Stimulated activated naive B cell treated with anti-CD40 and anti-IgM and Interleukin-4, amounts not matched to agents 10 μg/mL and 1 μg/mL and 100 μg/mL, for 72 hours (primary cell): ENCODE data around the gene EPHA7.
A peak's percentile ranks its signal among the peaks of the same experiment; 100 is the strongest.

Experiments
- ATAC-seq, 2 donors: fragments of 150-1000 bp; cut with Tn5 transposase; replicated peaks; 2 replicates each; pipeline ENCODE4 v1.10.0; 2021; ENCODE audit warnings: moderate library complexity in 1 of 2
- DNase-seq: peaks from one replicate; pipeline ENCODE4 v3.0.0; 2021
- H3K27ac Mint-ChIP-seq: one replicate; pipeline ENCODE4 v1.8.0; 2022; ENCODE audit warnings: mild to moderate bottlenecking, mixed read lengths
- H3K27me3 Mint-ChIP-seq, 2 donors: one replicate each; pipeline ENCODE4 v1.8.0; 2022; ENCODE audit warnings: mixed read lengths in 2 of 2
- H3K36me3 Mint-ChIP-seq, 2 donors: one replicate each; pipeline ENCODE4 v1.8.0; 2022; ENCODE audit warnings: mixed read lengths in 2 of 2, mild to moderate bottlenecking in 1 of 2
- H3K4me1 Mint-ChIP-seq, 2 donors: one replicate each; pipeline ENCODE4 v1.8.0; 2022; ENCODE audit warnings: mixed read lengths in 2 of 2, mild to moderate bottlenecking in 1 of 2
- H3K4me3 Mint-ChIP-seq, 2 donors: one replicate each; pipeline ENCODE4 v1.8.0; 2022; ENCODE audit warnings: mild to moderate bottlenecking in 2 of 2, mixed read lengths in 2 of 2, moderate library complexity in 1 of 2
- H3K9me3 Mint-ChIP-seq, 2 donors: one replicate each; pipeline ENCODE4 v1.8.0; 2022; ENCODE audit warnings: mixed read lengths in 2 of 2, mild to moderate bottlenecking in 1 of 2

The EPHA7 gene

DNA sequence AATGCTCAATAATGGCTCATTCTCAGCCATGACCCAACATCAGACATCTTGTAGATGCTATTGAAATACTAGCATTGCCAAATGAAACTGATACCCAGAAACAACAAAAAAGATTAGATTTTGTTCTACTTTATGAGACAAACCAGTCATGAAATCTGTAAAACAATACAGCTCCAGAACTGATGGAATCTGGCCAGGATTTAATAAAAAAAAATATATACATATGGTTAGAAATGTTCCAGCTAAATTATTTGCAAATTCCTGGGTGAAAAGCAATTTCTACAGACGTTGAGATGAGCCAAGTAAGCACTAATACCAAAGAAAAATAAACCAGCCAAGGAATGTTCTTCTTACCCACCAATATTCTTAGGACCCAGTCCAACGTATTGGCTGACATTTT is 201.3 kb downstream of the EPHA7 start:
- peaks cover 0 to 7% of the 10 kb centered on the region in 2 donors for H3K9me3 Mint-ChIP-seq

GRCh38 chr6:93213028-93213427 is 206.3 kb downstream of the EPHA7 start:
- Mint-ChIP-seq H3K36me3 (no peaks in the 10 kb centered on the region), H3K4me3 (no peak overlapping the region), H3K9me3 (peaks cover 0 to 7% of the 10 kb centered on the region in 2 donors), H3K27me3 (no peaks in the 10 kb centered on the region), H3K4me1 (no peaks in the 10 kb centered on the region), H3K27ac (no peak overlapping the region)
- ATAC-seq (peak in 1 of 2 donors; percentile 12), DNase-seq (no peak)

More for the DNA sequence above, 201.3 kb downstream of the EPHA7 start:
- H3K27me3 Mint-ChIP-seq: no peaks in the 10 kb centered on the region
- H3K27ac Mint-ChIP-seq: no peak overlapping the region
- no peaks in the 10 kb centered on the region for H3K36me3 Mint-ChIP-seq
- DNase-seq: no peak
- H3K4me3 Mint-ChIP-seq: no peak overlapping the region
- no peak for ATAC-seq
- no peaks in the 10 kb centered on the region for H3K4me1 Mint-ChIP-seq

- Mint-ChIP-seq H3K9me3 (peaks cover 0 to 7% of the 10 kb centered on the region in 2 donors), H3K27ac (no peak overlapping the region), H3K27me3 (no peaks in the 10 kb centered on the region), H3K4me1 (no peaks in the 10 kb centered on the region), H3K4me3 (no peak overlapping the region), H3K36me3 (no peaks in the 10 kb centered on the region)
- ATAC-seq (no peak), DNase-seq (no peak)
These were observed 208.5 kb downstream of the EPHA7 start for GRCh38 chr6:93210908-93211307.

GRCh38 chr6:93209358-93209757 is 210.0 kb downstream of the EPHA7 start:
- Mint-ChIP-seq H3K27ac (no peak overlapping the region), H3K27me3 (no peaks in the 10 kb centered on the region), H3K9me3 (peaks cover 0 to 1% of the 10 kb centered on the region in 2 donors), H3K36me3 (no peaks in the 10 kb centered on the region), H3K4me1 (no peaks in the 10 kb centered on the region), H3K4me3 (no peak overlapping the region)
- ATAC-seq (no peak), DNase-seq (no peak)

DNA sequence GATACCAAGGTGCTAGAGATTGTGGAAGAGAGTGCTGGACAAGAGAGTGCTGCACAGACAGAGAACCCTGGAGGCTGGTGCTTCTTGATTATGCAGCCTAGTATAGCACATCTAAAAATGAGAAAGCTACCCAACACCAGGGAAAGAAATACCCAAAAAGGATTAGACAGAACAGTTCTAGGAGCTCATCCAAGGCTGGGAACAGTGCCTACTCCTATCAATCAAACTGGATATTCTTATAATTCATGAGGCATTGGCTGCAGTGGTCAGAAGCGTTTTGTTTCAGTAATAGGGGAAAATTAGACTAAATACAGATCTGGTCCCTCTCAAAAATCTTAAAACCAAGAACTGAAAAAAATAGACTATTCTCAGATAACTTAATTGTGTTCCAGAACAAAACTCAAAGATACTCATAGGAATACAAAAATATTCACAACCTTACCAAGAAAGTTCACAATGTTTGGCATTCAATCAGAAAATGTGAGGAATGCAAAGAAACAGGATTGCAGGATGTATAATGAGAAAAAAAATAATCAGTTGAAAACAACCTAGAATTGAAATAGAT is 222.9 kb downstream of the EPHA7 start:
- Mint-ChIP-seq H3K4me1 (no peaks in the 10 kb centered on the region), H3K27ac (no peak overlapping the region), H3K9me3 (peaks cover 0 to 2% of the 10 kb centered on the region in 2 donors), H3K36me3 (no peaks in the 10 kb centered on the region), H3K27me3 (peaks cover 0 to 8% of the 10 kb centered on the region in 2 donors), H3K4me3 (no peak overlapping the region)
- DNase-seq (no peak), ATAC-seq (no peak)

DNA sequence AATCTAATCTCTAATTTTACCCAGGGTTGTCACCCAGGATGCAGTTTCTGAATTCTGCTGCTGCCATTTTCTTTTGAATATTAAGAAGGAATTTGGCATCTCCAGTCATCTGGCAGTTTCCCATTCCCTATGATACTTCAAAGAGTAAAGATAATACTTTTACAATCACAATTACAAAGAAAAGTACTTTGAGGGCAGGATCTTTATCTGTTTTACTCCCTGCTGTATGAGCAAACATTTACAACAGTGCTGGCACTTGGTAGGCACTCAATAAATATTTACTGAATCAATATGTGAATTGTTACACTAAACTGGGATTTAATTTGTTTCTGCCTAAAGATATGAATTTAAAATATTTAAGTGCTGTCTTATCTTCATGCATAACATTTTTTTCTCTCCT is 224.9 kb downstream of the EPHA7 start:
- Mint-ChIP-seq H3K27ac (no peak overlapping the region), H3K4me1 (no peaks in the 10 kb centered on the region), H3K36me3 (no peaks in the 10 kb centered on the region), H3K9me3 (peaks cover 0 to 2% of the 10 kb centered on the region in 2 donors), H3K4me3 (no peak overlapping the region), H3K27me3 (peaks cover 0 to 8% of the 10 kb centered on the region in 2 donors)
- ATAC-seq (no peak), DNase-seq (no peak)

DNA sequence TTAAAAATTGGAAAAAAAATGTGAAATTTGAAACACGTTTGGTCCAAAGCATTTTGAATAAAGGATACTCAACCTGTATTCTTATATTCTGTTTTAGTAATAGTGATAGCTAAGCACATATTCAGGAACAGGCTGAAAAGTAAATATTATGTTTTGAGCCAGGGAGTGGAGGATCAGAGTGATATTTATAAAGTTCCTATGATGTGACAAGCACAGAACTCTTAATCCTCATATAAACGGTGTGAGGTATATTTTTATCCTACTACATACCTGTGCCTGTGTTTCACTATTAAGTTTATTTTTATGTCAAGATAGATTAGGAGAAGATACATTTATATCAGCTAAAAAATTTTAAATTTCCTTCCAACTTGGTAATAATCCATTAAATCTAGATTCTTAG is 225.5 kb downstream of the EPHA7 start:
- Mint-ChIP-seq H3K36me3 (no peaks in the 10 kb centered on the region), H3K4me3 (no peak overlapping the region), H3K9me3 (peaks cover 0 to under 1% of the 10 kb centered on the region in 2 donors), H3K27me3 (peaks cover 0 to 8% of the 10 kb centered on the region in 2 donors), H3K4me1 (no peaks in the 10 kb centered on the region), H3K27ac (no peak overlapping the region)
- ATAC-seq: no peak
- DNase-seq: no peak
